Nephron (organoid): Measurements from ENCODE around the gene IMP3.

Experiments
- H3K27ac Mint-ChIP-seq, 3 experiments: 2 replicates each; pipeline ENCODE4 v1.8.0; 2020; ENCODE audit warnings: mixed read lengths in 3 of 3, mild to moderate bottlenecking in 2 of 3, moderate library complexity in 1 of 3
- H3K27me3 Mint-ChIP-seq: 2 replicates; pipeline ENCODE4 v1.8.0; 2021; ENCODE audit warnings: low read depth, mild to moderate bottlenecking, moderate library complexity, mixed read lengths
- H3K36me3 Mint-ChIP-seq: 2 replicates; pipeline ENCODE4 v1.8.0; 2020; ENCODE audit warnings: low read depth, mixed read lengths
- H3K4me1 Mint-ChIP-seq: 2 replicates; pipeline ENCODE4 v1.8.0; 2020; ENCODE audit warnings: mixed read lengths
- H3K4me3 Mint-ChIP-seq, 3 experiments: 2 replicates each; pipeline ENCODE4 v1.8.0; 2020; ENCODE audit warnings: mild to moderate bottlenecking in 3 of 3, mixed read lengths in 3 of 3, moderate library complexity in 2 of 3
- H3K9me3 Mint-ChIP-seq: 2 replicates; pipeline ENCODE4 v1.8.0; 2020; ENCODE audit warnings: mixed read lengths
- TF ChIP-seq, protein P1 (sequence below), 3 experiments: fragments of 200-600 bp; sonication (generic); IDR thresholded peaks; one replicate each; pipeline ENCODE4 v1.5.0; 2021; ENCODE audit warnings: antibody characterized with exemption in 3 of 3; ENCODE audit not compliant: unreplicated experiment in 3 of 3

IMP3 gene

GRCh38 chr15:75663931-75664421 lies 24.0 kb upstream of the IMP3 start:
- no peaks in the 10 kb centered on the region for H3K9me3 Mint-ChIP-seq
- peaks cover 18% of the 10 kb centered on the region for H3K4me1 Mint-ChIP-seq

GRCh38 chr15:75662823-75663519 lies 22.9 kb upstream of the IMP3 start:
- Mint-ChIP-seq H3K27me3 (peaks cover 4% of the 10 kb centered on the region), H3K4me3 (no peak overlapping the region), H3K4me1 (peaks cover 18% of the 10 kb centered on the region), H3K36me3 (peaks cover 14% of the 10 kb centered on the region), H3K27ac (peak overlapping the region in 1 of 3 experiments; percentile 72), H3K9me3 (no peaks in the 10 kb centered on the region)
- TF ChIP-seq, protein P1, sequence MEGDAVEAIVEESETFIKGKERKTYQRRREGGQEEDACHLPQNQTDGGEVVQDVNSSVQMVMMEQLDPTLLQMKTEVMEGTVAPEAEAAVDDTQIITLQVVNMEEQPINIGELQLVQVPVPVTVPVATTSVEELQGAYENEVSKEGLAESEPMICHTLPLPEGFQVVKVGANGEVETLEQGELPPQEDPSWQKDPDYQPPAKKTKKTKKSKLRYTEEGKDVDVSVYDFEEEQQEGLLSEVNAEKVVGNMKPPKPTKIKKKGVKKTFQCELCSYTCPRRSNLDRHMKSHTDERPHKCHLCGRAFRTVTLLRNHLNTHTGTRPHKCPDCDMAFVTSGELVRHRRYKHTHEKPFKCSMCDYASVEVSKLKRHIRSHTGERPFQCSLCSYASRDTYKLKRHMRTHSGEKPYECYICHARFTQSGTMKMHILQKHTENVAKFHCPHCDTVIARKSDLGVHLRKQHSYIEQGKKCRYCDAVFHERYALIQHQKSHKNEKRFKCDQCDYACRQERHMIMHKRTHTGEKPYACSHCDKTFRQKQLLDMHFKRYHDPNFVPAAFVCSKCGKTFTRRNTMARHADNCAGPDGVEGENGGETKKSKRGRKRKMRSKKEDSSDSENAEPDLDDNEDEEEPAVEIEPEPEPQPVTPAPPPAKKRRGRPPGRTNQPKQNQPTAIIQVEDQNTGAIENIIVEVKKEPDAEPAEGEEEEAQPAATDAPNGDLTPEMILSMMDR (IDR thresholded peaks at IDR 0.05; ENCODE audit: unreplicated experiment in 3 of 3) = no peak

More at GRCh38 chr15:75663931-75664421, 24.0 kb upstream of the IMP3 start:
- Mint-ChIP-seq H3K4me3 (no peak overlapping the region), H3K27me3 (peaks cover 4% of the 10 kb centered on the region), H3K27ac (no peak overlapping the region), H3K36me3 (peaks cover 10% of the 10 kb centered on the region)
- TF ChIP-seq, protein P1 (IDR thresholded peaks at IDR 0.05; ENCODE audit: unreplicated experiment in 3 of 3) = no peak

- Mint-ChIP-seq H3K4me3 (no peak overlapping the region), H3K4me1 (peaks cover 18% of the 10 kb centered on the region), H3K27me3 (peaks cover 4% of the 10 kb centered on the region), H3K9me3 (no peaks in the 10 kb centered on the region), H3K36me3 (peaks cover 22% of the 10 kb centered on the region), H3K27ac (peak overlapping the region; percentile 72 to 87 (median 76))
- TF ChIP-seq, protein P1 (IDR thresholded peaks at IDR 0.05; ENCODE audit: unreplicated experiment in 3 of 3) = no peak
Observed at GRCh38 chr15:75661756-75662140, 21.7 kb upstream of the IMP3 start.

DNA sequence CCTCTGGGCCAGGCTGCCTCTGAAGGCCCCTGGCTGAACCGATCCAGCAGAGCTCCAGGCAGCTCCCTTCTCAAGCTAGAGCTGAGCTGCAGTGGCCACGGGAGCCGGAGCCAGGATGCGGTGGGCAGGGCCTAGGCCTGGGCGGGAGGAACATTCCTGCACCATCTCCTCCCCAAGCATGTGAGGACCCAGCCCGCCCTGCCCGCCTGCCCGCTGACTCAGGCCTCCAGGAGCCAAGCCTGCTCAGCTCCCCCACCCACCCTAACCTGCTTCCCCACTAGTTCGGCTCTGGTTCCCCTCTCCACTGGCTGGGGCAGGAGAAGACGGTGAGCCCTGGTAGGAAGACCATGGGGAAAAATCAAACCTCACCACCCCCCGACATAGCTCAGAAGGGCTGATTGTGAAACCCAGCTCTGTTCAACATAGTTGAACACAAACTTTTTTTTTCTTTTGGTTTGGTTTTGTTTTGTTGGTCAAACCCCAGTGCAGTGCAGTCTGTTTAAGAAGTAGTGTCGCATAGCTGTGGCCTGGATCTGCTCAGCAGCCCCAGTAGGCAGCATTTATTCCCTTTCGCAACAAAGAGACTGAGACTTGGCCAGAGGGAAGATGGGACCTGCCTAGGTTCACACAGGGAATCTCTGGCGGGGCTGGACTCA lies 21.2 kb upstream of the IMP3 start:
- TF ChIP-seq, protein P1 (IDR thresholded peaks at IDR 0.05; ENCODE audit: unreplicated experiment in 3 of 3) = no peak
- H3K4me3 Mint-ChIP-seq = no peak overlapping the region
- peak overlapping the region; percentile 72 to 87 (median 76) for H3K27ac Mint-ChIP-seq
- no peaks in the 10 kb centered on the region for H3K27me3 Mint-ChIP-seq
- no peaks in the 10 kb centered on the region for H3K9me3 Mint-ChIP-seq
- H3K4me1 Mint-ChIP-seq = peaks cover 14% of the 10 kb centered on the region
- peaks cover 27% of the 10 kb centered on the region for H3K36me3 Mint-ChIP-seq

DNA sequence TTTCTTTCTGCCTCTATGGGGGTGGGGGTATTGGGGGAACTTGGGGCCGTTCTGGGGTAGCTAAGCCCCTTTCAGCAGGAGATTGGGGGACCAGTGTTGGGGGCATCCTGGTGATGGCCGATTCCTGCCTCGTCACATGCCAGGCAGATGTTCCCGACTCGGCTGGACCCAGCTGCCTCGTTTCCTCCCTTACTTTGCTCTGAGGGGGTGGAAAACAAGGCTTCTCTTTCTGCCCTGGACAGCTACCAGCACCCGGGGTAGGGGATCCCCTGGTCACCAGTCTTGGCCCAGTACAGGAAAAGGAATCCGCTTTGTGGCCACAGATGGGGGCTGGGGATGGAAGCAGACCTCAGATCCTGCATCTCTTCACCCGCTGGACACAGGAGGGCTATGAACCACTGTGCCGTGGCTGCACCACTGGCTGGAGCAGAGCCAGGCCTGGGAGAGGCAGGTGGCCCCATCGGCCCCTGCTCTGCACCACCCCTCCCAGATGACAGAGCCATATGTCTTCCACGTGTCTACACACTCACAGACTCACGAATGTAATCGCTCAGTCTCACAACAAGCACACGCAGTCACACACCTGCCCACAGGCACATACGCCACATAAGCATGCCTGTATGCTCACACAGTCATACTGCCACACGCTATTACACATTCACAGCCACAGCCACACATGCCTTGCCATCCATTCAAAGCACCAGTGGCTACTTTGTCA lies 20.1 kb upstream of the IMP3 start:
- Mint-ChIP-seq H3K4me3 (no peak overlapping the region), H3K27me3 (no peaks in the 10 kb centered on the region), H3K9me3 (no peaks in the 10 kb centered on the region), H3K36me3 (peaks cover 26% of the 10 kb centered on the region), H3K4me1 (peaks cover 14% of the 10 kb centered on the region), H3K27ac (peak overlapping the region; percentile 7 to 46 (median 17))
- TF ChIP-seq, protein P1 (IDR thresholded peaks at IDR 0.05; ENCODE audit: unreplicated experiment in 3 of 3) = no peak
